Upper lobe of left lung (tissue), 6 donors: ENCODE measurements around the gene MASP1. TPM values are rescaled to one million over a fixed set of nuclear protein-coding genes. Genes with fewer than 3 reads are reported as not detected.
A peak's percentile ranks its signal among the peaks of the same experiment; 100 is the strongest.

Experiments
- ATAC-seq, 2 donors: fragments of 200-7000 bp; cut with Tn5 transposase; one replicate each; pipeline ENCODE4 v1.9.1; 2022; ENCODE audit warnings: mild to moderate bottlenecking in 2 of 2, moderate library complexity in 2 of 2; ENCODE audit not compliant: low FRiP score in 2 of 2
- DNase-seq, 2 donors: peaks; one replicate each; pipeline ENCODE4 v3.0.0-alpha.2; 2019 to 2020
- H3K27ac ChIP-seq, 4 donors: fragments of 200-600 bp; sonication (generic); one replicate each; pipeline ENCODE4 v1.5.1; 2016 to 2019
- H3K27me3 ChIP-seq, 4 donors: fragments of 200-600 bp; sonication (generic); one replicate each; pipeline ENCODE4 v1.5.1; 2017 to 2019
- H3K36me3 ChIP-seq, 4 donors: fragments of 200-600 bp; sonication (generic); one replicate each; pipeline ENCODE4 v1.5.1; 2016 to 2019
- H3K4me1 ChIP-seq, 4 donors: fragments of 200-600 bp; sonication (generic); one replicate each; pipeline ENCODE4 v1.5.1; 2018 to 2019
- H3K4me3 ChIP-seq, 4 donors: fragments of 200-600 bp; sonication (generic); one replicate each; pipeline ENCODE4 v1.5.1; 2017 to 2019; ENCODE audit warnings: mild to moderate bottlenecking in 2 of 4, moderate library complexity in 1 of 4
- H3K9me3 ChIP-seq, 4 donors: fragments of 200-600 bp; sonication (generic); one replicate each; pipeline ENCODE4 v1.5.1; 2018 to 2019
- CTCF ChIP-seq, 6 experiments: fragments of 450-650 bp in 4 of 6; fragments of 200-600 bp in 2 of 6; sonication (generic) in 2 of 6; IDR thresholded peaks; one replicate each; pipeline ENCODE4 v1.5.1; 2016 to 2019; ENCODE audit warnings: antibody characterized with exemption in 6 of 6
- EP300 ChIP-seq, 4 donors: sonication (generic); formaldehyde crosslinking; IDR thresholded peaks; one replicate each; pipeline ENCODE4 v1.5.1; 2017; ENCODE audit warnings: antibody characterized with exemption in 4 of 4, control low read depth in 2 of 4
- POLR2A ChIP-seq, 4 donors: fragments of 450-650 bp; IDR thresholded peaks; one replicate each; pipeline ENCODE4 v1.5.1; 2016 to 2017; ENCODE audit warnings: antibody characterized with exemption in 4 of 4, mild to moderate bottlenecking in 2 of 4
- POLR2AphosphoS5 ChIP-seq, 2 donors: sonication (generic); formaldehyde crosslinking; IDR thresholded peaks; one replicate each; pipeline ENCODE4 v1.5.1; 2017; ENCODE audit warnings: antibody characterized with exemption in 2 of 2
- WGBS, 2 donors: methylation state at CpG; one replicate each; pipeline ENCODE4 v1.1.5; 2017 to 2018; 5-methylcytosine and 5-hydroxymethylcytosine counted together
- total RNA-seq, 6 donors: library from RNA; depleted of rRNA in 4 of 6; stranded (reverse); fragments of >200 nt in 4 of 6; gene quantifications; one replicate each; pipeline versions ENCODE4 v1.1.0 to v1.2.1, GENCODE V29; 2016 to 2021
- donor health status: DM: no; HTN: no; CAD: no; lungs with moderate emphysema.
- donor health status: DM: no; HTN: yes; CAD: no; lungs with severe emphysema.

The MASP1 gene
- total RNA-seq, 6 donors from 2014 or later, result 0.22 to 5.9 (median 1.8) TPM

DNA sequence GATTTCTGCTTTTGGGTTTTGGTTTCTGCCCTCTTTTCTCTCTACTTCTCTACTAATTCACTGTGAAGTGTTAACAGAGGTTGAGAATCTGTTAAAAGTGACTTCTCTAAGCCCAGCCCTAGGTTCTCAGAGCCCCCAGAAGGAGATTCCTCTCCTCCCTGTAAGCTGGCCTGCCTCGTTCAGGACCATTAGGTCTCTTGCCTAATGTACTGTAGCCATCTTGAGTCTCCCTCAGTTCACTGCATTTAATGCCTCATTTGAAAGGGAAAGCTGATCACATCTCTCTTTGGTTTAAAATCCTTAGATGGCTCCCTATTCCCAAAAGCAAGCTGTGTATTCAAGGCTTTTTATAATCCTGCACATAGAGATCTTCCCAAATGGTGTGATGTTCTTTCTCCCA, 77.9 kb downstream of the MASP1 start:
- Histone ChIP-seq H3K4me1 (peaks cover 0 to 4% (median 2%) of the 10 kb centered on the region in 4 donors), H3K27me3 (no peaks in the 10 kb centered on the region), H3K36me3 (no peaks in the 10 kb centered on the region), H3K4me3 (no peak overlapping the region), H3K27ac (no peak overlapping the region), H3K9me3 (no peaks in the 10 kb centered on the region)
- no peak for DNase-seq
- WGBS, 2 donors, result 88 to 89% methylated on average over 1 of the region's 1 CpG
- ATAC-seq, result no peak
- TF ChIP-seq POLR2AphosphoS5 (IDR thresholded peaks at IDR 0.05) (no peak), CTCF (IDR thresholded peaks at IDR 0.05) (no peak), POLR2A (IDR thresholded peaks at IDR 0.05) (no peak), EP300 (IDR thresholded peaks at IDR 0.05) (no peak)

GRCh38 chr3:187212705-187213104, 78.8 kb downstream of the MASP1 start:
- Histone ChIP-seq H3K4me3 (no peak overlapping the region), H3K36me3 (no peaks in the 10 kb centered on the region), H3K4me1 (peaks cover 0 to 4% (median 4%) of the 10 kb centered on the region in 4 donors), H3K9me3 (no peaks in the 10 kb centered on the region), H3K27me3 (no peaks in the 10 kb centered on the region), H3K27ac (peak overlapping the region in 1 of 4 donors; percentile 36)
- ATAC-seq (peak in 1 of 2 donors; percentile 67), DNase-seq (no peak)
- TF ChIP-seq CTCF (IDR thresholded peaks at IDR 0.05) (no peak), POLR2A (IDR thresholded peaks at IDR 0.05) (no peak), POLR2AphosphoS5 (IDR thresholded peaks at IDR 0.05) (no peak), EP300 (IDR thresholded peaks at IDR 0.05) (no peak)
- 63 to 72% methylated on average over 4 of the region's 4 CpGs for WGBS, 2 donors

- DNase-seq, result no peak
- no peak for ATAC-seq
- Histone ChIP-seq H3K4me1 (peaks cover 0 to 4% (median 4%) of the 10 kb centered on the region in 4 donors), H3K36me3 (no peaks in the 10 kb centered on the region), H3K9me3 (no peaks in the 10 kb centered on the region), H3K4me3 (no peak overlapping the region), H3K27me3 (no peaks in the 10 kb centered on the region), H3K27ac (peak overlapping the region in 1 of 4 donors; percentile 36)
- TF ChIP-seq POLR2A (IDR thresholded peaks at IDR 0.05), result no peak
- 77 to 81% methylated on average over 3 of the region's 3 CpGs for WGBS, 2 donors
Observed at GRCh38 chr3:187212196-187212545, 79.4 kb downstream of the MASP1 start.

DNA sequence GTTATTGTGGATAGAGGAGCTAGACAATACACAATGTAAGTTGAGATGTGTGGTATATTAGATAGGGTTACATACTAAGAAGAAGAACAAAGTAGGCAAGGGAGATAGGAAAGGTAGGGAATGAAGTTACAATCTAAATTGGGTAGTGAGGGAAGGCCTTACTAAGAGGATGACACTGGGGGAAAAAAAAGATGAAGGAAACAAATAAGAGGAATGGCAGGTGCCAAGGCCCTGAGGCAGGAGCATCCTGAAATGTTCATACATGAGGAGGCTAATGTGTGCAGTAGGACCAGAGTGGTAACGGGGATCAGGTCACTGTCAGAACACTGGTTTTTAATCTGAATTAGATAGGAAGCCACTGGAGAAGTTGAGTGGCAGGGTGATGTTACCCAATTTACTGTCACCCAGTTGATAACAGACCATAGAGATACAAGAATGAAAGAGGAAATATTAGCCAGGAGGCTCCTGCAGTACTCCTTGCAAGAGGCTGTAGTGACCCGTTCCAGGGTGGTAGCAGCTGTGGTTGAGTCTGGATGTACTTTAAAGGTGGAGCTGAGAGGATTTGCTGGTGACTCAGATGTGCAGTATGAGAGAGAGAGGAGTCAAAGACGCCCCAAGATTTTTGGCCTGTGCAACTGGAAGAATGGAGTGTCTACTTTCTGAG, 79.9 kb downstream of the MASP1 start:
- ATAC-seq (peak in 1 of 2 donors; percentile 77), DNase-seq (no peak)
- Histone ChIP-seq H3K9me3 (no peaks in the 10 kb centered on the region), H3K27me3 (no peaks in the 10 kb centered on the region), H3K4me3 (no peak overlapping the region), H3K27ac (no peak overlapping the region), H3K36me3 (no peaks in the 10 kb centered on the region), H3K4me1 (peaks cover 0 to 4% (median 4%) of the 10 kb centered on the region in 4 donors)
- TF ChIP-seq POLR2AphosphoS5 (IDR thresholded peaks at IDR 0.05) (no peak), CTCF (IDR thresholded peaks at IDR 0.05) (no peak), EP300 (IDR thresholded peaks at IDR 0.05) (no peak), POLR2A (IDR thresholded peaks at IDR 0.05) (no peak)
- 78 to 87% methylated on average over 3 of the region's 3 CpGs for WGBS, 2 donors

- WGBS, 2 donors, result 64 to 66% methylated on average over 6 of the region's 6 CpGs
- Histone ChIP-seq H3K27me3 (no peaks in the 10 kb centered on the region), H3K4me3 (no peak overlapping the region), H3K9me3 (no peaks in the 10 kb centered on the region), H3K27ac (no peak overlapping the region), H3K36me3 (no peaks in the 10 kb centered on the region), H3K4me1 (peaks cover 0 to 4% (median 4%) of the 10 kb centered on the region in 4 donors)
- no peak for TF ChIP-seq POLR2A (IDR thresholded peaks at IDR 0.05)
- TF ChIP-seq EP300 (IDR thresholded peaks at IDR 0.05), result no peak
- no peak for TF ChIP-seq CTCF (IDR thresholded peaks at IDR 0.05)
- TF ChIP-seq POLR2AphosphoS5 (IDR thresholded peaks at IDR 0.05), result no peak
- no peak for DNase-seq
- ATAC-seq, result peak in 1 of 2 donors; percentile 28
Observed at GRCh38 chr3:187210545-187211327, 80.8 kb downstream of the MASP1 start.
